Upper lobe of left lung (tissue), 4 donors: ENCODE measurements around the gene SNAP25.

Source experiments
- CTCF ChIP-seq, 6 experiments: fragments of 450-650 bp in 4 of 6; fragments of 200-600 bp in 2 of 6; sonication (generic) in 2 of 6; IDR thresholded peaks; one replicate each; pipeline ENCODE4 v1.5.1; 2016 to 2019; ENCODE audit warnings: antibody characterized with exemption in 6 of 6
- POLR2A ChIP-seq, 4 donors: fragments of 450-650 bp; IDR thresholded peaks; one replicate each; pipeline ENCODE4 v1.5.1; 2016 to 2017; ENCODE audit warnings: antibody characterized with exemption in 4 of 4, mild to moderate bottlenecking in 2 of 4

DNA sequence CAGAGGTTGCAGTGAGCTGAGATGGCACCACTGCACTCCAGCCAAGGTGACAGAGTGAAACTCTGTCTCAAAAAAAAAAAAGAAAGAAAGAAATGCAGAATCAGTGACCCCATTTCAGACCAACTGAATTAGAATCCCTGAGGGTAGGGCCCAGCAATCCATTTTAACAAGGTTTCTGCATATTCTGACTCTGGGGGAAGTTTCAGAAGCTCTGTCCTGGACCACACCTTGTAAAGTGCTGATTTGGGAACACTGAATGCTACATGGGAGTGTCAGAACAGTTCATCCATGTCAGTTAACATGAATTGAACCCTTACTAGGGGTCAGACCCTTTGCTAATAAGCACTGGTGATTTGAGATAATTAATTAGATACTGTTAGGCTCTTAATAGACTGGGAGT lies 52.0 kb downstream of the SNAP25 start:
- TF ChIP-seq CTCF (IDR thresholded peaks at IDR 0.05): no peak
- no peak for TF ChIP-seq POLR2A (IDR thresholded peaks at IDR 0.05)
